ENCODE results near the gene STAG3.
"Not testable (repeated sequence)": the region's sequence is repeated elsewhere in the genome, so short reads cannot be mapped to it uniquely, and the experiment has no call there.

STAG3 gene

DNA sequence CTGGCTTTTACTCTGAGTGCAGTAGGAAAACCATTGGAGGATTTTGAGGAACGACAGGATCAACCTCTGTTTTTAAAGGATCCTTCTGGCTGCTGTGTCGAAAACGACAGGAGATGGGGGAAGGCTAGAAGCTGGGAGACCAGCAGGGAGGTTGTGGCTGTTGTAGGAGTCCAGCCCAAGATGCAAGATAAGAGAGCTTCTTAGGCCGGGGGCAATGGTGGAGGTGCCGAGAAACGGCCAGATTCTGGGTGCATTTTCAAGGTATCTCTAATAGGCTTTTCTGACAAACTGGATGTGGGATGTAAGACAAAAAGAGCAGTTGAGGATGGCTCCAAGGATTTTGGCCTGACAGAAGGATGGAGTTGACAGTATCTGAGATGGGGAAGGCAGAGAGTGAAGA is 31.8 kb downstream of the STAG3 start:
- no peak overlapping the region for H3K23ac ChIP-seq (ENCODE audit: low read length)
- H3K27ac ChIP-seq (ENCODE audit: low read depth, low read length), result no peak overlapping the region
- H4K5ac ChIP-seq (ENCODE audit: low read length), result no peak overlapping the region
- H3K18ac ChIP-seq (ENCODE audit: low read length), result no peak overlapping the region
- H3K36me3 ChIP-seq (ENCODE audit: control insufficient read depth, insufficient read depth, low read length), result no peaks in the 10 kb centered on the region
- no peak overlapping the region for H3K4ac ChIP-seq (ENCODE audit: low read depth, low read length)
- no peaks in the 10 kb centered on the region for H3K79me1 ChIP-seq (ENCODE audit: low read length)
- H3K4me2 ChIP-seq (ENCODE audit: low read length), result no peak overlapping the region
- no peak overlapping the region for H3K56ac ChIP-seq (ENCODE audit: low read length)
- H3K27me3 ChIP-seq (ENCODE audit: insufficient read depth, low read length, poor library complexity), result no peaks in the 10 kb centered on the region
- no CpG with 5 or more reads among the region's 6 CpGs for WGBS (ENCODE audit: extremely low coverage, insufficient coverage, low lambda C conversion rate)
- DNase-seq, result no peak
- no peak overlapping the region for H3K9ac ChIP-seq (ENCODE audit: low read length)
- H3K4me1 ChIP-seq (ENCODE audit: control insufficient read depth, low read depth, low read length), result no peaks in the 10 kb centered on the region
- H2BK120ac ChIP-seq (ENCODE audit: low read depth, low read length), result no peak overlapping the region
- no peak overlapping the region for H2AK5ac ChIP-seq (ENCODE audit: low read length)
- no peaks in the 10 kb centered on the region for H3K79me2 ChIP-seq (ENCODE audit: control insufficient read depth, insufficient read depth, low read length)
- no peak overlapping the region for H3K4me3 ChIP-seq (ENCODE audit: low read length)
- H2BK15ac ChIP-seq (replicated peaks; ENCODE audit: low read depth), result no peak overlapping the region
- no peak overlapping the region for H2BK5ac ChIP-seq (ENCODE audit: low read length)
- no peak overlapping the region for H4K8ac ChIP-seq (ENCODE audit: low read depth, low read length)

DNA sequence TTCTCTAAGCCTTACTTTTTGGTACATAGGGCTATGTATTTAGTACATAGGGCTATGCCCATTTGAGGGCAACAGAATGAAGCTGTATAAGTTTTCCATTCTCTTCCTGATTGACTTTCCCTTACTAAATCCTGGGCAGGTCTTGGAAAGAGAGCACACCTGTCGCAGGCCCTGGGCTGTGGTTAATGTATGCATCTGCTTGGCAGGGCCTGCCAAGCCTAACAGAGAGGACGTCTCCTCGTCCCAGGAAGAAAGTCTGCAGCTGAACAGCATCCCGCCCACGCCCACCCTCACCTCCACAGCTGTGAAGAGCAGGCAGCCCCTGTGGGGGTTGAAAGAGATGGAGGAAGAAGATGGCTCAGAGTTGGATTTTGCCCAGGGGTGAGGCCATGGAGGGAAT is 33.1 kb downstream of the STAG3 start:
- no CpG with 5 or more reads among the region's 5 CpGs for WGBS (ENCODE audit: extremely low coverage, insufficient coverage, low lambda C conversion rate)
- H3K27me3 ChIP-seq (ENCODE audit: insufficient read depth, low read length, poor library complexity), result no peaks in the 10 kb centered on the region
- no peaks in the 10 kb centered on the region for H3K4me1 ChIP-seq (ENCODE audit: control insufficient read depth, low read depth, low read length)
- no peak for DNase-seq
- H4K5ac ChIP-seq (ENCODE audit: low read length), result no peak overlapping the region
- no peak overlapping the region for H3K4me2 ChIP-seq (ENCODE audit: low read length)
- no peaks in the 10 kb centered on the region for H3K79me1 ChIP-seq (ENCODE audit: low read length)
- H2BK5ac ChIP-seq (ENCODE audit: low read length), result no peak overlapping the region
- H3K4me3 ChIP-seq (ENCODE audit: low read length), result no peak overlapping the region
- H3K18ac ChIP-seq (ENCODE audit: low read length), result no peak overlapping the region
- H3K9ac ChIP-seq (ENCODE audit: low read length), result no peak overlapping the region
- no peak overlapping the region for H2BK120ac ChIP-seq (ENCODE audit: low read depth, low read length)
- H3K79me2 ChIP-seq (ENCODE audit: control insufficient read depth, insufficient read depth, low read length), result no peaks in the 10 kb centered on the region
- H2BK15ac ChIP-seq (replicated peaks; ENCODE audit: low read depth), result no peak overlapping the region
- H2AK5ac ChIP-seq (ENCODE audit: low read length), result no peak overlapping the region
- no peak overlapping the region for H3K4ac ChIP-seq (ENCODE audit: low read depth, low read length)
- H3K36me3 ChIP-seq (ENCODE audit: control insufficient read depth, insufficient read depth, low read length), result no peaks in the 10 kb centered on the region
- no peak overlapping the region for H3K56ac ChIP-seq (ENCODE audit: low read length)
- H3K23ac ChIP-seq (ENCODE audit: low read length), result no peak overlapping the region
- H4K8ac ChIP-seq (ENCODE audit: low read depth, low read length), result no peak overlapping the region
- no peak overlapping the region for H3K27ac ChIP-seq (ENCODE audit: low read depth, low read length)

DNA sequence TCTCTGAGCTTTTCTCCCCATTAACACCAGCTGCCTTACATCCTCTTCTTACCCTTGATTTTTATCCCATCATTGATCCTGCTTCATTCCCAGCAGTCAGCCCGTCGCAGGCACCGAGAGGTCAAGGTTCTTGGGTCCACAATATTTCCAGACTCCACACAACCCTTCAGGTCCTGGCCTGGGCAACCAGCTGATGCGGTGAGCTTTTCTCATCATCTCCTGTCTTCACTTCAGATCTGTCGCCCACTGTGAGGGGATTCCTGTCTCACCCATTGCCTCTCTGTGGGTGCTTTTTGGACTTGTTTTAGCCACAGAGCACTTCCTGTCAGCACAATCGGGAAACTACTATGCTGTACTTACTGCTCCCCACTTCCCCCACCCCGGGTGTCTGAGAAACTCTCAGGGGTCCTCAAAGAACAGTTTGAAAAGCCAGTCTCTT is 33.6 kb downstream of the STAG3 start:
- H3K4me2 ChIP-seq (ENCODE audit: low read length), result no peak overlapping the region
- no peaks in the 10 kb centered on the region for H3K79me1 ChIP-seq (ENCODE audit: low read length)
- no peak overlapping the region for H3K4me3 ChIP-seq (ENCODE audit: low read length)
- no peaks in the 10 kb centered on the region for H3K79me2 ChIP-seq (ENCODE audit: control insufficient read depth, insufficient read depth, low read length)
- no peak overlapping the region for H4K5ac ChIP-seq (ENCODE audit: low read length)
- no peaks in the 10 kb centered on the region for H3K4me1 ChIP-seq (ENCODE audit: control insufficient read depth, low read depth, low read length)
- H3K27ac ChIP-seq (ENCODE audit: low read depth, low read length), result no peak overlapping the region
- no CpG with 5 or more reads among the region's 7 CpGs for WGBS (ENCODE audit: extremely low coverage, insufficient coverage, low lambda C conversion rate)
- H3K4ac ChIP-seq (ENCODE audit: low read depth, low read length), result no peak overlapping the region
- no peak overlapping the region for H2BK120ac ChIP-seq (ENCODE audit: low read depth, low read length)
- H3K23ac ChIP-seq (ENCODE audit: low read length), result no peak overlapping the region
- no peak for DNase-seq
- no peaks in the 10 kb centered on the region for H3K27me3 ChIP-seq (ENCODE audit: insufficient read depth, low read length, poor library complexity)
- H3K56ac ChIP-seq (ENCODE audit: low read length), result no peak overlapping the region
- no peak overlapping the region for H2AK5ac ChIP-seq (ENCODE audit: low read length)
- no peak overlapping the region for H3K18ac ChIP-seq (ENCODE audit: low read length)
- no peaks in the 10 kb centered on the region for H3K36me3 ChIP-seq (ENCODE audit: control insufficient read depth, insufficient read depth, low read length)
- H3K9ac ChIP-seq (ENCODE audit: low read length), result no peak overlapping the region
- no peak overlapping the region for H4K8ac ChIP-seq (ENCODE audit: low read depth, low read length)
- H2BK15ac ChIP-seq (replicated peaks; ENCODE audit: low read depth), result no peak overlapping the region
- H2BK5ac ChIP-seq (ENCODE audit: low read length), result no peak overlapping the region

DNA sequence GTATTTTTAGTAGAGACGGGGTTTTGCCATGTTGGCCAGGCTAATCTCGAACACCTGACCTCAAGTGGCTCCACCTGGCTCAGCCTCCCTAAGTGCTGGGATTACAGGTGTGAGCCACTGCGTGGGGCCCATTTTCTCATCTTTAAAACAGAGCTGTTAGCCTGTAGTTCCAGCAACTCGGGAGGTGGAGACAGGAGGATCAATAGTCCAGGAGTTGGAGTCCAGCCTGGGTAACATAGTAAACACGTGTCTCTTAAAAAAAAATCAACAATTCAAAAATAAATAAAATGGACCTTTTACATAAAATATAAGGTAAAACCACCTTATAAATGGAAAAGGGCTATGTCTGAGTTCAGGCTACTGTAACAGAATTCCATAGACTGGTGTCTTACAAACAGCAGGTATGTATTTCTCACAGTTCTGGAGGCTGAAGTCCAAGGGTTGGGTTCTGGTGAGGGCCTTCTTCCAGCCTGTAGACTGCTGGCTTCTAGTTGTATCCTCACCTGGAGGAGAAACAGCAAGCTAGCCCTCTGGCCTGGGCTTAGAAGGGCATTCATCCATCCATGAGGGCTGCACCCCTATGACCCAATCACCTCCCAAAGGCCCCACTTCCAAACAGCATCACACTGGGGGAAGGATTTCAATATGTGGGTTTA is 35.0 kb downstream of the STAG3 start:
- no peak for DNase-seq
- H3K4me2 ChIP-seq (ENCODE audit: low read length), result no peak overlapping the region
- no peak overlapping the region for H3K23ac ChIP-seq (ENCODE audit: low read length)
- no CpG with 5 or more reads among the region's 5 CpGs for WGBS (ENCODE audit: extremely low coverage, insufficient coverage, low lambda C conversion rate)
- H3K36me3 ChIP-seq (ENCODE audit: control insufficient read depth, insufficient read depth, low read length), result no peaks in the 10 kb centered on the region
- H3K27me3 ChIP-seq (ENCODE audit: insufficient read depth, low read length, poor library complexity), result no peaks in the 10 kb centered on the region
- no peak overlapping the region for H2AK5ac ChIP-seq (ENCODE audit: low read length)
- no peak overlapping the region for H3K18ac ChIP-seq (ENCODE audit: low read length)
- no peak overlapping the region for H3K56ac ChIP-seq (ENCODE audit: low read length)
- no peak overlapping the region for H4K8ac ChIP-seq (ENCODE audit: low read depth, low read length)
- no peak overlapping the region for H2BK120ac ChIP-seq (ENCODE audit: low read depth, low read length)
- H2BK5ac ChIP-seq (ENCODE audit: low read length), result no peak overlapping the region
- no peak overlapping the region for H3K4ac ChIP-seq (ENCODE audit: low read depth, low read length)
- no peak overlapping the region for H3K9ac ChIP-seq (ENCODE audit: low read length)
- H3K4me1 ChIP-seq (ENCODE audit: control insufficient read depth, low read depth, low read length), result no peaks in the 10 kb centered on the region
- no peaks in the 10 kb centered on the region for H3K79me2 ChIP-seq (ENCODE audit: control insufficient read depth, insufficient read depth, low read length)
- no peak overlapping the region for H4K5ac ChIP-seq (ENCODE audit: low read length)
- no peak overlapping the region for H2BK15ac ChIP-seq (replicated peaks; ENCODE audit: low read depth)
- no peak overlapping the region for H3K4me3 ChIP-seq (ENCODE audit: low read length)
- H3K79me1 ChIP-seq (ENCODE audit: low read length), result no peaks in the 10 kb centered on the region
- H3K27ac ChIP-seq (ENCODE audit: low read depth, low read length), result no peak overlapping the region

GRCh38 chr7:100213672-100214071 is 36.0 kb downstream of the STAG3 start:
- H3K9ac ChIP-seq (ENCODE audit: low read length), result no peak overlapping the region
- WGBS (ENCODE audit: extremely low coverage, insufficient coverage, low lambda C conversion rate), result no CpG with 5 or more reads among the region's 6 CpGs
- no peak overlapping the region for H3K23ac ChIP-seq (ENCODE audit: low read length)
- H4K5ac ChIP-seq (ENCODE audit: low read length), result no peak overlapping the region
- no peaks in the 10 kb centered on the region for H3K27me3 ChIP-seq (ENCODE audit: insufficient read depth, low read length, poor library complexity)
- H2BK15ac ChIP-seq (replicated peaks; ENCODE audit: low read depth), result no peak overlapping the region
- H2BK120ac ChIP-seq (ENCODE audit: low read depth, low read length), result no peak overlapping the region
- no peak for DNase-seq
- no peaks in the 10 kb centered on the region for H3K79me2 ChIP-seq (ENCODE audit: control insufficient read depth, insufficient read depth, low read length)
- no peak overlapping the region for H3K56ac ChIP-seq (ENCODE audit: low read length)
- no peak overlapping the region for H4K8ac ChIP-seq (ENCODE audit: low read depth, low read length)
- no peak overlapping the region for H2BK5ac ChIP-seq (ENCODE audit: low read length)
- no peak overlapping the region for H2AK5ac ChIP-seq (ENCODE audit: low read length)
- no peaks in the 10 kb centered on the region for H3K36me3 ChIP-seq (ENCODE audit: control insufficient read depth, insufficient read depth, low read length)
- no peak overlapping the region for H3K4me2 ChIP-seq (ENCODE audit: low read length)
- H3K4me3 ChIP-seq (ENCODE audit: low read length), result no peak overlapping the region
- H3K4ac ChIP-seq (ENCODE audit: low read depth, low read length), result no peak overlapping the region
- no peaks in the 10 kb centered on the region for H3K79me1 ChIP-seq (ENCODE audit: low read length)
- no peak overlapping the region for H3K27ac ChIP-seq (ENCODE audit: low read depth, low read length)
- H3K18ac ChIP-seq (ENCODE audit: low read length), result no peak overlapping the region
- no peaks in the 10 kb centered on the region for H3K4me1 ChIP-seq (ENCODE audit: control insufficient read depth, low read depth, low read length)

DNA sequence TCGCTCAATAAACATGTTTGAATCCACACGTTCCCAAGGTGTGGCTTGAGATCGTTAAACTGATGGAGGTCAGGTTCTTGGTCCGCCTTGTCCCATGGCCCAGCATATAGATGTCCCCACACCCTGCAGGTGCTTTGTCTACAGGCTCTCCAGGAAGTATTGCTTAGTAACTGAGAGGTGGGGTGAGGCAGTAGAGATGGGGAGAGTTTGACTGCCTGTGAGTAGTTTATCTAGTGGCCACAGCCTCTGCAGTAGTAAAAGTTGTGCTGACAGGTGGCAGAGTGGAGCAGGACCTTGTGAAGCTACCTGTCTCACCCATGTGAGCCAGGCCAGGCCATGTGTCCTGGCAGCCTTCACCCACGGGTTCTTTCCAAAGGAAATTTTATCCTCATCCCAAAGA is 36.6 kb downstream of the STAG3 start:
- H2AK5ac ChIP-seq (ENCODE audit: low read length); H3K4me3 ChIP-seq (ENCODE audit: low read length); H3K56ac ChIP-seq (ENCODE audit: low read length); H3K18ac ChIP-seq (ENCODE audit: low read length); H3K79me1 ChIP-seq (ENCODE audit: low read length); H4K8ac ChIP-seq (ENCODE audit: low read depth, low read length); H3K27ac ChIP-seq (ENCODE audit: low read depth, low read length); H4K5ac ChIP-seq (ENCODE audit: low read length); H2BK15ac ChIP-seq (replicated peaks; ENCODE audit: low read depth); H3K4ac ChIP-seq (ENCODE audit: low read depth, low read length); H3K27me3 ChIP-seq (ENCODE audit: insufficient read depth, low read length, poor library complexity); H3K23ac ChIP-seq (ENCODE audit: low read length); H2BK120ac ChIP-seq (ENCODE audit: low read depth, low read length); H3K4me1 ChIP-seq (ENCODE audit: control insufficient read depth, low read depth, low read length); DNase-seq; H3K9ac ChIP-seq (ENCODE audit: low read length); H3K4me2 ChIP-seq (ENCODE audit: low read length); H3K79me2 ChIP-seq (ENCODE audit: control insufficient read depth, insufficient read depth, low read length); H2BK5ac ChIP-seq (ENCODE audit: low read length); H3K36me3 ChIP-seq (ENCODE audit: control insufficient read depth, insufficient read depth, low read length): not testable (repeated sequence)
- WGBS (ENCODE audit: extremely low coverage, insufficient coverage, low lambda C conversion rate), result no CpG with 5 or more reads among the region's 5 CpGs

Data from mesendoderm (in vitro differentiated cells).